GM12875 (cell line): Measurements from ENCODE around the gene AIM2.

Source experiments
- H3K4me3 ChIP-seq: one replicate; pipeline ENCODE4 v1.5.1; 2011; ENCODE audit warnings: low read depth, low read length, control low read depth
- CTCF ChIP-seq: IDR thresholded peaks from 2 replicates; pipeline ENCODE4 v1.5.1; 2011; ENCODE audit warnings: low read depth, mild to moderate bottlenecking, control low read depth, inconsistent platforms, low read length, moderate library complexity, borderline replicate concordance; ENCODE audit not compliant: insufficient read depth

Gene AIM2

DNA sequence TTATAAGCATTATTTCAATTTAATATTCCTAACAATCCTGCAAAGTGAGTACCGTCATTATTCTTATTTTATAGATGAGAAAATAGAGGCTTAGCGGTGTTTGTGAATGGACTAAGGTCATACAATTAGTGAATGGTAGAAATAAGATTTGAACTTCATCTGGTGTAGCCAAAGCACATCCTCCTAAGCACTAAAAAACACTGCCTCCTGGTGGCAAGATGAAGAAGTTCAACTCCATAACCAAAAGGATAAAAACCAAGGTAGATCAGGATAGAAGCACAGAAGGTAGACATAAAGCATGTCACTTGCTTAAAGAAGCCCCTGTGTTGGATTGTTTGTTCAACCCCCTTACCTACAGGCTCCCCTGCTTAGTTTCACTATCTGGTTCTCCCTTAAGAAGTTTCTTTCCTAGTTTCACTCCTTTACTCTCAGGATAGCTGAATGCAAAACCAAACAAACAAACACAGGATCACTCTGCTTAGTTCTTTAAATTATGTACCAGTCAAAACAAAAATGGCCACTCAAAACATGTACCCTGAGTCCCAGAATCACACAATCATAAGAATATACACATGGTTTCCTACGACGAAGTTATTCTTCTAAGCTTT is 12.7 kb upstream of the AIM2 start:
- peak; percentile 68 for TF ChIP-seq CTCF
- H3K4me3 ChIP-seq: no peak overlapping the region

DNA sequence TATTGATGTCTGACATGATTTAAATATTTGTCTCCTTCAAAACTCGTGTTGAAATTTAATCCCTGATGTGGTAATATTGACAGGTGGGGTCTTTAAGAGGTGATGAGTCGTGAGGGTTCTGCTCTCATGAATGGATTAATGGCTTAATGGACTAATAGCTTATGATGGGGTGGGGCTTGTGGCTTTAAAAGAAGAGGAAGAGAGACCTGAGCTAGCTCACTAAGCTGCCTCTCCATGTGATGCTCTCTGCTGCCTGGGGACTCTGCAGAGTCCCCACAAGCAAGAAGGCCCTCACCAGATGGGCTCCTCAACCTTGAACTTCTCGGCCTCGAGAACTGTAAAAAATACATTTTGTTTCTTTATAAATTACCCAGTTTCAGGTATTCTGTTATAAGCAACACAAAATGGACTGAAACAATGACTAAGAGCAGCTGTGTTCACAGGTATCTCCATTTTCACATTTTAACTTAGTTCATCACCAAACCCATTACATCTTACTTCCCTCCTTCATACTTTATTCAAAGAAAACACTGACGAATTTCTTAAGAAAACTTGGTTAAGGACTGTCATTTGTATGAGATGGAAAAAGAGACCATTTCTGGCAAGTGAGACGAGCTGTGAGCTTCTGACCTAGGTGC is 12.1 kb upstream of the AIM2 start:
- no peak overlapping the region for H3K4me3 ChIP-seq
- no peak for TF ChIP-seq CTCF

- no peak overlapping the region for H3K4me3 ChIP-seq
- TF ChIP-seq CTCF: no peak
These were observed 11.5 kb upstream of the AIM2 start for GRCh38 chr1:159088050-159088449.

GRCh38 chr1:159084867-159085266 is 8.3 kb upstream of the AIM2 start:
- TF ChIP-seq CTCF: no peak

GRCh38 chr1:159084152-159084551 is 7.6 kb upstream of the AIM2 start:
- no peak overlapping the region for H3K4me3 ChIP-seq
- no peak for TF ChIP-seq CTCF

More at GRCh38 chr1:159084867-159085266, 8.3 kb upstream of the AIM2 start:
- no peak overlapping the region for H3K4me3 ChIP-seq

GRCh38 chr1:159083013-159083412 is 6.4 kb upstream of the AIM2 start:
- TF ChIP-seq CTCF: no peak
- H3K4me3 ChIP-seq: no peak overlapping the region

DNA sequence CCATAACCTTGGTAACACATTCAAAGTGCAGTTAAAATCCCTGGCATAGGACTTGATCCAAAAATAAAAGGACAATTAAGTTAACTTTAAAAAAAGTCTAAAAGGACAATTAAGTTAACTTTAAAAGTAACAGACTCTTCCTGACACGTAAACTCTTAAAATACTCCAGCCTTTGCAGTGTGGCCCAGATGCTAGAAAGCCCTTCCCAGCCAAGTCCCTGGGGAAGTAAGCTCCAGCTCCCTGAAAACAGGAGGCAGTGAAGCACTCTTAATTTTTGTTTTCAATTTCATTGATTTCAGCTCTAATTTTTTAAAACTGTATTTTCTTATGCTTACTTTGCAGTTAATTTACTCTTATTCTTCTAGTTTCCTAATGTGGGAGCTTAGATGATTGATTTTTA is 5.1 kb upstream of the AIM2 start:
- no peak for TF ChIP-seq CTCF
- H3K4me3 ChIP-seq: no peak overlapping the region
